Measurements from ENCODE around the gene FAXDC2. TPM values are rescaled to one million over a fixed set of nuclear protein-coding genes. Genes with fewer than 3 reads are reported as not detected.

The FAXDC2 gene, protein sequence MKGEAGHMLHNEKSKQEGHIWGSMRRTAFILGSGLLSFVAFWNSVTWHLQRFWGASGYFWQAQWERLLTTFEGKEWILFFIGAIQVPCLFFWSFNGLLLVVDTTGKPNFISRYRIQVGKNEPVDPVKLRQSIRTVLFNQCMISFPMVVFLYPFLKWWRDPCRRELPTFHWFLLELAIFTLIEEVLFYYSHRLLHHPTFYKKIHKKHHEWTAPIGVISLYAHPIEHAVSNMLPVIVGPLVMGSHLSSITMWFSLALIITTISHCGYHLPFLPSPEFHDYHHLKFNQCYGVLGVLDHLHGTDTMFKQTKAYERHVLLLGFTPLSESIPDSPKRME
- total RNA-seq (4.0 TPM), polyA plus RNA-seq (under 1 TPM in 2 of 4 donors, not detected in 2; 0.21 to 0.40 TPM)

GRCh38 chr5:154850255-154851062 is at the start of gene FAXDC2:
Gene FAXDC2 (minus strand): TSS chr5:154850603. CDS start chr5:154838178, 12,425 bp downstream.
- DNase-seq: no peak
- H3K27me3 ChIP-seq (ENCODE audit: control insufficient read depth, insufficient read depth, low read length): no peaks in the 10 kb centered on the region
- H3K9me3 ChIP-seq (ENCODE audit: control insufficient read depth in 2 of 2, low read length in 2 of 2): no peaks in the 10 kb centered on the region
- H3K4me1 ChIP-seq (ENCODE audit: control insufficient read depth, insufficient read depth, low read length, poor library complexity, severe bottlenecking): no peaks in the 10 kb centered on the region
- Mint-ChIP-seq H3K27me3 (no peaks in the 10 kb centered on the region), H3K9me3 (no peaks in the 10 kb centered on the region), H3K4me1 (peaks cover 0 to 7% (median 0%) of the 10 kb centered on the region in 4 donors), H3K4me3 (peak within 1 kb of the TSS in 2 of 4 donors; percentile 46 to 66), H3K36me3 (no peaks in the 10 kb centered on the region), H3K27ac (peak within 1 kb of the TSS in 2 of 3 donors; percentile 12 to 78)
- no peak within 1 kb of the TSS for H3K4me3 ChIP-seq (ENCODE audit: low read depth, low read length)
- H3K36me3 ChIP-seq (ENCODE audit: control insufficient read depth, insufficient read depth, low read length): no peaks in the 10 kb centered on the region
- ATAC-seq (ENCODE audit: low read depth in 2 of 2): no peak
- no peak within 1 kb of the TSS for H3K27ac ChIP-seq (ENCODE audit: insufficient read depth, low read length, poor library complexity, severe bottlenecking)

- H3K27me3 ChIP-seq (ENCODE audit: control insufficient read depth, insufficient read depth, low read length): no peaks in the 10 kb centered on the region
- H3K36me3 ChIP-seq (ENCODE audit: control insufficient read depth, insufficient read depth, low read length): peaks cover 92% of the 10 kb centered on the region
- no peaks in the 10 kb centered on the region for H3K9me3 ChIP-seq (ENCODE audit: control insufficient read depth in 2 of 2, low read length in 2 of 2)
- peaks cover 0 to 10% (median under 1%) of the 10 kb centered on the region in 4 donors for H3K4me1 Mint-ChIP-seq
- no peak for DNase-seq
- H3K4me3 Mint-ChIP-seq: no peak overlapping the region
- no peak overlapping the region for H3K27ac ChIP-seq (ENCODE audit: insufficient read depth, low read length, poor library complexity, severe bottlenecking)
- H3K36me3 Mint-ChIP-seq: peaks cover 60% of the 10 kb centered on the region
- no peak for ATAC-seq (ENCODE audit: low read depth in 2 of 2)
- no peaks in the 10 kb centered on the region for H3K27me3 Mint-ChIP-seq
- no peaks in the 10 kb centered on the region for H3K9me3 Mint-ChIP-seq
- H3K4me1 ChIP-seq (ENCODE audit: control insufficient read depth, insufficient read depth, low read length, poor library complexity, severe bottlenecking): no peaks in the 10 kb centered on the region
- no peak overlapping the region for H3K4me3 ChIP-seq (ENCODE audit: low read depth, low read length)
- H3K27ac Mint-ChIP-seq: no peak overlapping the region
Observed at GRCh38 chr5:154900066-154900465, 49.7 kb upstream of the FAXDC2 start.

GRCh38 chr5:154899151-154899816 is 48.9 kb upstream of the FAXDC2 start:
- H3K27ac Mint-ChIP-seq: peak overlapping the region in 1 of 3 donors; percentile 56
- no peak overlapping the region for H3K4me3 ChIP-seq (ENCODE audit: low read depth, low read length)
- no peaks in the 10 kb centered on the region for H3K27me3 ChIP-seq (ENCODE audit: control insufficient read depth, insufficient read depth, low read length)
- peaks cover 88% of the 10 kb centered on the region for H3K36me3 ChIP-seq (ENCODE audit: control insufficient read depth, insufficient read depth, low read length)
- H3K27ac ChIP-seq (ENCODE audit: insufficient read depth, low read length, poor library complexity, severe bottlenecking): no peak overlapping the region
- H3K9me3 ChIP-seq (ENCODE audit: control insufficient read depth in 2 of 2, low read length in 2 of 2): no peaks in the 10 kb centered on the region
- ATAC-seq (ENCODE audit: low read depth in 2 of 2) (no peak), DNase-seq (no peak)
- H3K4me1 ChIP-seq (ENCODE audit: control insufficient read depth, insufficient read depth, low read length, poor library complexity, severe bottlenecking): no peaks in the 10 kb centered on the region
- peaks cover 57% of the 10 kb centered on the region for H3K36me3 Mint-ChIP-seq
- no peak overlapping the region for H3K4me3 Mint-ChIP-seq
- no peaks in the 10 kb centered on the region for H3K9me3 Mint-ChIP-seq
- H3K27me3 Mint-ChIP-seq: no peaks in the 10 kb centered on the region
- peaks cover 0 to 10% (median under 1%) of the 10 kb centered on the region in 4 donors for H3K4me1 Mint-ChIP-seq

DNA sequence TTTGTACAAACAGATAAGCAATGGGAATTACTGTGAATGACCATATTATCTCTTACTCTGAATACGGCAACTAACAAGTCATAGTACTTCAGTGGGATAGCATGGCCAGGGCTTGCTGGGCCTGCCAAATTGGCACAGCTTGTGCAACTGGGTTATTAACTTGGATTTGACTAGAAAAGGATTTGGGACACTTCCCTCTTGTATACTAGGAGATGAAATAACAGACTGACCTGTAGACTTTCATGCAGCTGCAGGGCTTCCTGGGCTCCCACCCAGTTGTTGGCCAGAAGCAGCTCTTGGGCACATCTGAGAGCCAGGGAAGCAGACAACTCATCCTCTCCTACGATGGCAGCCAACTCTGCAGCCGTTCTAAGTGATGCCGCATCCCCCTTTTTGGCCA is 47.8 kb upstream of the FAXDC2 start:
- Histone ChIP-seq H3K27ac (ENCODE audit: insufficient read depth, low read length, poor library complexity, severe bottlenecking) (no peak overlapping the region), H3K4me1 (ENCODE audit: control insufficient read depth, insufficient read depth, low read length, poor library complexity, severe bottlenecking) (no peaks in the 10 kb centered on the region), H3K27me3 (ENCODE audit: control insufficient read depth, insufficient read depth, low read length) (no peaks in the 10 kb centered on the region), H3K4me3 (ENCODE audit: low read depth, low read length) (no peak overlapping the region), H3K36me3 (ENCODE audit: control insufficient read depth, insufficient read depth, low read length) (peaks cover 86% of the 10 kb centered on the region), H3K9me3 (ENCODE audit: control insufficient read depth in 2 of 2, low read length in 2 of 2) (no peaks in the 10 kb centered on the region)
- DNase-seq (no peak), ATAC-seq (ENCODE audit: low read depth in 2 of 2) (no peak)
- H3K4me1 Mint-ChIP-seq: peaks cover 0 to 10% (median under 1%) of the 10 kb centered on the region in 4 donors
- peaks cover 55% of the 10 kb centered on the region for H3K36me3 Mint-ChIP-seq
- H3K27me3 Mint-ChIP-seq: no peaks in the 10 kb centered on the region
- no peak overlapping the region for H3K4me3 Mint-ChIP-seq
- no peak overlapping the region for H3K27ac Mint-ChIP-seq
- H3K9me3 Mint-ChIP-seq: no peaks in the 10 kb centered on the region

DNA sequence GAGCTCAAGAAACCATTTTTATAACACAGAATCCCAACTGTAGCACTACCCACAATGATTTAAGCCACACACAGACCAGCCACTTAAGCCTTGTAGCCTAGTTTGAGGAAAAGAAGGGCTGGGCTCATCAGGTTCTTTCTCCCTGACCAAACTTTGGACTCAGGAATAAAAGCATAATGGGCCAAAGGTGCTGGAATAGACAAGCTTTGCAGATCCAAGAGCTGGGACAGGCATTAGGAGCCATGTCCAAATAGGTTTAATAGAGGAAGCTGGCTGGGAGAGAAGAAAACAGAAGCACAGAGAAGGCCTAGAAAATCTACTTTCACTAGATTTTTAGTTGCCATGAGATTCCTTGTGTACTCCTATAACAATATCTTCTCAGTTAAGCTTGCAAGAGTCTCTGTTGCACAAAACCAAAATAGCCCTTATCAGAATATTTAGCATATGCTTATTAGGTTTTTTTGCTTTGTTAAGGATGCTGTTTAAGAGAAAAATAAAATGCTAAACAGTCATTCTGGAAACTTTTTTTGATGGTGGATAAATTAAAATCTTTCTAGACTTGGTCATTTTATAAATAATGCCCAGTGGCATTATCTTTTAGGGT is 46.3 kb upstream of the FAXDC2 start:
- DNase-seq: no peak
- H3K27me3 Mint-ChIP-seq: no peaks in the 10 kb centered on the region
- H3K27ac ChIP-seq (ENCODE audit: insufficient read depth, low read length, poor library complexity, severe bottlenecking): no peak overlapping the region
- no peak overlapping the region for H3K4me3 ChIP-seq (ENCODE audit: low read depth, low read length)
- H3K36me3 Mint-ChIP-seq: peaks cover 51% of the 10 kb centered on the region
- no peak for ATAC-seq (ENCODE audit: low read depth in 2 of 2)
- no peak overlapping the region for H3K4me3 Mint-ChIP-seq
- no peaks in the 10 kb centered on the region for H3K4me1 ChIP-seq (ENCODE audit: control insufficient read depth, insufficient read depth, low read length, poor library complexity, severe bottlenecking)
- peaks cover 0 to 10% (median under 1%) of the 10 kb centered on the region in 4 donors for H3K4me1 Mint-ChIP-seq
- H3K36me3 ChIP-seq (ENCODE audit: control insufficient read depth, insufficient read depth, low read length): peaks cover 80% of the 10 kb centered on the region
- no peaks in the 10 kb centered on the region for H3K9me3 Mint-ChIP-seq
- H3K9me3 ChIP-seq (ENCODE audit: control insufficient read depth in 2 of 2, low read length in 2 of 2): no peaks in the 10 kb centered on the region
- H3K27ac Mint-ChIP-seq: peak overlapping the region in 1 of 3 donors; percentile 54
- H3K27me3 ChIP-seq (ENCODE audit: control insufficient read depth, insufficient read depth, low read length): no peaks in the 10 kb centered on the region

GRCh38 chr5:154895606-154896561 is 45.5 kb upstream of the FAXDC2 start:
- no peaks in the 10 kb centered on the region for H3K27me3 ChIP-seq (ENCODE audit: control insufficient read depth, insufficient read depth, low read length)
- peaks cover 55% of the 10 kb centered on the region for H3K36me3 Mint-ChIP-seq

More at GRCh38 chr5:154895606-154896561, 45.5 kb upstream of the FAXDC2 start:
- DNase-seq: no peak
- Mint-ChIP-seq H3K27me3 (no peaks in the 10 kb centered on the region), H3K27ac (peak overlapping the region in 1 of 3 donors; percentile 54), H3K4me1 (peaks cover 0 to 10% (median under 1%) of the 10 kb centered on the region in 4 donors), H3K4me3 (no peak overlapping the region), H3K9me3 (peaks cover 0 to 3% (median 0%) of the 10 kb centered on the region in 7 donors)
- no peaks in the 10 kb centered on the region for H3K9me3 ChIP-seq (ENCODE audit: control insufficient read depth in 2 of 2, low read length in 2 of 2)
- no peaks in the 10 kb centered on the region for H3K4me1 ChIP-seq (ENCODE audit: control insufficient read depth, insufficient read depth, low read length, poor library complexity, severe bottlenecking)
- no peak overlapping the region for H3K27ac ChIP-seq (ENCODE audit: insufficient read depth, low read length, poor library complexity, severe bottlenecking)
- H3K4me3 ChIP-seq (ENCODE audit: low read depth, low read length): no peak overlapping the region
- ATAC-seq (ENCODE audit: low read depth in 2 of 2): no peak
- H3K36me3 ChIP-seq (ENCODE audit: control insufficient read depth, insufficient read depth, low read length): peaks cover 80% of the 10 kb centered on the region

Measured in CD4-positive, CD25-positive, alpha-beta regulatory T cell (primary cell).